T-helper 1 cell treated with Interleukin-12 subunit alpha and Interleukin-12 subunit beta and Interleukin-4 antibody, amounts not matched to agents 30 ng/mL and 1 ng/mL, for 36 hours (primary cell): Measurements from ENCODE around the gene TFRC. TPM values are rescaled to one million over a fixed set of nuclear protein-coding genes. Genes with fewer than 3 reads are reported as not detected.
"Not testable (repeated sequence)": the region's sequence is repeated elsewhere in the genome, so short reads cannot be mapped to it uniquely, and the experiment has no call there.

Experiments used
- intact Hi-C: fragments of 100-400 bp; cut with micrococcal nuclease; formaldehyde crosslinking; loops from one replicate; pipeline ENCODE4 v1.15.1; 2024
- total RNA-seq: library from RNA; stranded (reverse); gene quantifications from 2 replicates; pipeline ENCODE4 v1.2.3, GENCODE V29; 2022

Gene TFRC
- 565 and 577 TPM in 2 replicates for total RNA-seq

- intact Hi-C loops = loop anchor here (1.0 to 5.0 kb wide), 13 partner anchors 9 to 860 kb away; partner anchors contain the start of genes DYNLT2B, NCBP2, RNF168 and TNK2
These were observed at the start of gene TFRC for GRCh38 chr3:196081834-196082618. TFRC (minus strand) TSS chr3:196082090; CDS start chr3:196077099, 4,991 bp downstream.

DNA sequence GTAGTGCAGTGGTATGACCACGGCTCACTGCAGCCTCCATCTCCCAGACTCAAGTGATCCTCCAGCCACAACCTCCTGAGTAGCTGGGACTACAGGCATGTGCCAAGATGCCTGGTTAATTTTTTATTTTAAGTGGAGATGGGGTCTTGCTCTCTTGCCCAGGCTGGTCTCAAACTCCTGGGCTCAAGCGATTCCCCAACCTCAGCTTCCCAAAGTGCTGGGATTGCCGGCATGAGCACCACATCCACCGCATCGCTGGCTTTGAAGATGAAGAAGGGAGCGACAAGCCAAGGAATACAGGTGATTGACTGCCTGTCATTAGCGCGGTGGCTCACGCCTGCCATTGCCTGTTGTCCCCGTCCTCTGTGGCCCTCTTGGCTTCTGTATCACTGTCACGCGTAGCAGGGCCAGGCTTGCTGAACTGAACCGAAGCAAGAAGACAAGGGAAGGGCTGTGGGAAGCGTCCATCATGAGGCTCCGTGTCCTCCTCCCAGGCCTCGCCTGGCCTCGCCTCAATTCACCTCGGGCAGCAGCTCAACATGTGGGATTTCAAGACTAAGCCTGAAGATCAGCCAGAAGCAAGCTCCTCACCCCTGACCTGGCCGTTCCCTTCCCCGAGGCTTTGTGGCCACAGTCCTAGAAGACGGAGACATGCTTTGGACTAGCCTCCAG lies 46.4 kb upstream of the TFRC start:
- intact Hi-C loops = no loop called here

GRCh38 chr3:196127308-196128040 lies 45.6 kb upstream of the TFRC start:
- intact Hi-C loops = loop anchor here (1.0 to 2.0 kb wide), 4 partner anchors 11 to 52 kb away; partner anchors contain the start of gene TFRC

GRCh38 chr3:196124608-196125007 lies 42.7 kb upstream of the TFRC start:
- intact Hi-C loops = no loop called here

GRCh38 chr3:196122688-196123046 lies 40.8 kb upstream of the TFRC start:
- intact Hi-C loops = no loop called here

DNA sequence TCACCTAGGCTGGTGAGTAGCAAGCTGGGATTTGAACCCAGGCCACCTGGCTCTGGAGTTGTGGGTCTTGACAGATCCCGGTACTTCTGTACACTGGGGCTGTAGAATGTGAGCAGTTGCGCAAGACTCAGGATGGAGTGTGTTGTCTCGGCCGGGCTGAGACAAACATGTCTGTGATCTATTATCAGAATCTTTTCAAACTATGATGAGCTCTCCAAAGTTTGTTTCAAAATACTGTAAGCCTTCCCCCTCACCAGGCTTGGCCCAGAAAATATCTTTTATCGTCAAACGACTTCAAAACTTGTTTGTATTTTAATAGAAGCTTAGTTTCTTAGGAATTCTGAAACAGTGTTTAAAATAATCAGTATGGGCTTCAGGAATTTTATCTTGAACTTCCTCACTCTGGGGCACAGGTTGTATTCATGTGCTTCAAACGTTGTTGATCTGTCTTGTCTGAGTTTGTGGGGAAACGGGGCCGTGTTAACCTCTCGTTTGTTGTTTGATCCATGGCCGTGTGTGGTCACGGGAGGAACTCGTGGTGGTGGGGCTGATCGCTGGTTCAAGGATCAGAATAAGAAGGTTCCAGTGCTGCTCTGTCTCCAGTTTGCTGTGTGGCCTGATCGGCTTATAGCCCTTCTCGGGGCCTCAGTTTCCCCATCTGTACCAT lies 40.3 kb upstream of the TFRC start:
- intact Hi-C loops = no loop called here

GRCh38 chr3:196121066-196121465 lies 39.2 kb upstream of the TFRC start:
- intact Hi-C loops = no loop called here

GRCh38 chr3:196120291-196120951 lies 38.5 kb upstream of the TFRC start:
- intact Hi-C loops = no loop called here

DNA sequence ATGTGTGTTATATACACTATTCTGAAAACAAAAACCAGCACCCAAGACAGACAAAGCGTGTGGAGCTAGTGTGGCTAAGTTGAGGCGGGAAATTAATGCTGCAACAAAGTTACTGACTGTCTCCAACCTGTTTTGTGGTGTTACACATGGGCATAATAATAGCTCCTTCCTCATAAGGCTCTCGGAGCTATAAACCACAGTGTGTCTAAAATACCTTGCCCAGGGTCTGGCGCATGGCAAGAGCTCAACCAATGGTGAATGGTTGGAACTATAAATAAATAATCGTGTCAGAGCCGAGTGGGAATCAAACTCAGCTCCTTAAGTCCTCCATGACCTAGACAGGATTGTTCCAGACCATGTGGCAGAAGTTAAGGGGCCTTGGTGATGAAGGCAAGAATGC lies 35.9 kb upstream of the TFRC start:
- intact Hi-C loops = no loop called here

- intact Hi-C loops = loop anchor here (1.0 kb wide), 2 partner anchors 12 to 64 kb away; no protein-coding TSS in a partner anchor
These were observed 33.8 kb upstream of the TFRC start for GRCh38 chr3:196115678-196116083.

- intact Hi-C loops = loop anchor here (1.0 to 2.0 kb wide), 5 partner anchors 15 to 80 kb away; partner anchors contain the start of gene TFRC
These were observed 30.1 kb upstream of the TFRC start for GRCh38 chr3:196111939-196112386.

DNA sequence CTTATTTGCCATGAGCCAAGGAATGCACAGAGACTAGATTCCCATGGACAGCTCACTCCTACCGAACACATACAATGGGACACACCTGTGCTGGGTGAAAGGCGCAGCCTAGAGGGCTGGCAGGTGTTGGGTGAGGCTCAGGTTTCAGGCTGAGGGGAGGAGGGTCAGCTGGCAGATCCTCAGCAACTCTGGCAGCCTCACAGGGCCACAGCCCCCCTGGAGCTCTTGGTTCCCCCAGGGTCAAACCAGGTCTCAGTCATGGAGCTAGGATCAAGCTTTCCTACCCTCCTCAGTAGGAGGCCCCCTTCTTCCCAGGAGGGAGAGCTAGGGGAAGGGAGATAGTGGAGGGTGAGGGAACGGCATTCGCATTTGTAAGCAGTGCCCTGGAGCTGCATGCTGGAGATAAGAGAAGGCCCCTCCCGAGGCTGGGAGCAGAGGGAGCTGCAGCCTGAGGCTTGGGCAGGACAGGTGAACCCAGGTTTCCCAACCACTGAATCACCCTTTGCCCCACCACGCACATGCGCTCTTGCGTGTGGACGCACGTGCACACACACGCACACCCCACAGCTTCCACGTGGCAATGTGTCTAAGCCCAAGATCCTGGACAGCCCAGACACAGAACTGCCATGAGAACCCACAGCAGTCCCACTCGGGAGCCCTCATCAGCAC lies 26.3 kb upstream of the TFRC start:
- intact Hi-C loops = no loop called here

- intact Hi-C loops = loop anchor here (2.0 kb wide), 1 partner anchor 14 kb away; no protein-coding TSS in a partner anchor
These were observed 22.8 kb upstream of the TFRC start for GRCh38 chr3:196104707-196105106.

GRCh38 chr3:196098365-196098980 lies 16.6 kb upstream of the TFRC start:
- intact Hi-C loops = not testable (repeated sequence)

GRCh38 chr3:196097373-196098154 lies 15.7 kb upstream of the TFRC start:
- intact Hi-C loops = no loop called here

- intact Hi-C loops = no loop called here
These were observed 14.6 kb upstream of the TFRC start for GRCh38 chr3:196096382-196096953.

- intact Hi-C loops = no loop called here
These were observed 11.6 kb upstream of the TFRC start for GRCh38 chr3:196093317-196094111.

GRCh38 chr3:196087906-196088305 lies 6.0 kb upstream of the TFRC start:
- intact Hi-C loops = no loop called here
